ENCODE measurements around the gene CACNG5.

Gene CACNG5

GRCh38 chr17:66929591-66929990, 94.7 kb downstream of the CACNG5 start:
- DNase-seq (ENCODE audit: low read depth): no peak
- no peak overlapping the region for H3K4me3 ChIP-seq (ENCODE audit: low read depth, low read length)

GRCh38 chr17:66930933-66931332, 96.0 kb downstream of the CACNG5 start:
- H3K4me3 ChIP-seq (ENCODE audit: low read depth, low read length): no peak overlapping the region
- DNase-seq (ENCODE audit: low read depth): no peak

GRCh38 chr17:66932311-66932710, 97.4 kb downstream of the CACNG5 start:
- H3K4me3 ChIP-seq (ENCODE audit: low read depth, low read length): no peak overlapping the region
- DNase-seq (ENCODE audit: low read depth): no peak

GRCh38 chr17:66934040-66934439, 99.1 kb downstream of the CACNG5 start:
- no peak overlapping the region for H3K4me3 ChIP-seq (ENCODE audit: low read depth, low read length)
- no peak for DNase-seq (ENCODE audit: low read depth)
